Fibroblast of lung (primary cell): Measurements from ENCODE around the gene DENND5B. TPM values are rescaled to one million over a fixed set of nuclear protein-coding genes. Genes with fewer than 3 reads are reported as not detected.
"Not testable (repeated sequence)": the region's sequence is repeated elsewhere in the genome, so short reads cannot be mapped to it uniquely, and the experiment has no call there.

Experiments
- DNase-seq, 2 donors: peaks; one replicate each; pipeline versions ENCODE4 v3.0.0 to v3.0.0-alpha.2; 2010; ENCODE audit warnings: low read depth in 2 of 2
- H2AFZ ChIP-seq: 2 replicates; pipeline ENCODE4 v1.5.1; 2012; ENCODE audit warnings: low read length, control low read depth, inconsistent platforms
- H3K27ac ChIP-seq: 2 replicates; pipeline ENCODE4 v1.5.1; 2011; ENCODE audit warnings: low read length, control low read depth; ENCODE audit not compliant: insufficient read depth
- H3K27me3 ChIP-seq: 2 replicates; pipeline ENCODE4 v1.5.1; 2011; ENCODE audit warnings: mild to moderate bottlenecking, low read length; ENCODE audit not compliant: control insufficient read depth, insufficient read depth
- H3K36me3 ChIP-seq: 2 replicates; pipeline ENCODE4 v1.5.1; 2011; ENCODE audit warnings: low read length; ENCODE audit not compliant: control insufficient read depth, insufficient read depth
- H3K4me1 ChIP-seq: 2 replicates; pipeline ENCODE4 v1.5.1; 2011; ENCODE audit warnings: low read length; ENCODE audit not compliant: control insufficient read depth, insufficient read depth; ENCODE audit errors: extremely low read depth
- H3K4me2 ChIP-seq: 2 replicates; pipeline ENCODE4 v1.5.1; 2011; ENCODE audit warnings: low read length, control low read depth; ENCODE audit not compliant: insufficient read depth; ENCODE audit errors: extremely low read depth
- H3K4me3 ChIP-seq, 4 experiments: fragments of 200-600 bp in 1 of 4; sonication (generic) in 1 of 4; replicated peaks in 1 of 4; 2 replicates each; pipeline ENCODE4 v1.5.1; 2011 to 2016; ENCODE audit warnings: low read length in 4 of 4, low read depth in 3 of 4, mild to moderate bottlenecking in 3 of 4, control low read depth in 2 of 4, inconsistent platforms in 1 of 4, mixed read lengths in 1 of 4; ENCODE audit not compliant: insufficient read depth in 1 of 4; ENCODE audit errors: control extremely low read depth in 1 of 4
- H3K79me2 ChIP-seq: 2 replicates; pipeline ENCODE4 v1.5.1; 2012; ENCODE audit warnings: mild to moderate bottlenecking, low read length, inconsistent platforms; ENCODE audit not compliant: control insufficient read depth, insufficient read depth
- H3K9ac ChIP-seq: 2 replicates; pipeline ENCODE4 v1.5.1; 2011; ENCODE audit warnings: mild to moderate bottlenecking, low read length, control low read depth; ENCODE audit not compliant: insufficient read depth
- H3K9me3 ChIP-seq: 2 replicates; pipeline ENCODE4 v1.5.1; 2012; ENCODE audit warnings: low read depth, low read length; ENCODE audit not compliant: control insufficient read depth, insufficient read depth
- H4K20me1 ChIP-seq: 2 replicates; pipeline ENCODE4 v1.5.1; 2011; ENCODE audit warnings: low read length; ENCODE audit not compliant: control insufficient read depth, insufficient read depth; ENCODE audit errors: extremely low read depth
- EZH2 ChIP-seq: IDR thresholded peaks from 2 replicates; pipeline ENCODE4 v1.5.1; 2012; ENCODE audit warnings: low read length, control low read depth, mild to moderate bottlenecking; ENCODE audit errors: missing control alignments
- polyA plus RNA-seq, 2 donors: library from polyadenylated mRNA; depleted of rRNA in 1 of 2; stranded (reverse) in 1 of 2; unstranded in 1 of 2; fragments of >200 nt; gene quantifications; 2 replicates each; pipeline ENCODE4 v1.2.1, GENCODE V29; 2011 to 2012; ENCODE audit warnings: missing spikeins in 1 of 2
- total RNA-seq: library from RNA; depleted of rRNA; stranded (reverse); fragments of >200 nt; gene quantifications from 2 replicates; pipeline ENCODE4 v1.2.1, GENCODE V29; 2014
- TF ChIP-seq, protein P1 (sequence below), 2 donors: IDR thresholded peaks in 1 of 2; conservative IDR thresholded peaks in 1 of 2; 1 replicate in 1 of 2; 2 replicates in 1 of 2; pipeline ENCODE4 v1.5.1; 2011 to 2012; ENCODE audit warnings: low read length in 2 of 2, control low read depth in 1 of 2, inconsistent platforms in 1 of 2, low read depth in 1 of 2, mild to moderate bottlenecking in 1 of 2

The DENND5B gene
- total and polyA plus RNA-seq, 2 donors (not counting 1 experiment from before 2014, with no cell fraction given) = 5.3 to 6.9 TPM

DNA sequence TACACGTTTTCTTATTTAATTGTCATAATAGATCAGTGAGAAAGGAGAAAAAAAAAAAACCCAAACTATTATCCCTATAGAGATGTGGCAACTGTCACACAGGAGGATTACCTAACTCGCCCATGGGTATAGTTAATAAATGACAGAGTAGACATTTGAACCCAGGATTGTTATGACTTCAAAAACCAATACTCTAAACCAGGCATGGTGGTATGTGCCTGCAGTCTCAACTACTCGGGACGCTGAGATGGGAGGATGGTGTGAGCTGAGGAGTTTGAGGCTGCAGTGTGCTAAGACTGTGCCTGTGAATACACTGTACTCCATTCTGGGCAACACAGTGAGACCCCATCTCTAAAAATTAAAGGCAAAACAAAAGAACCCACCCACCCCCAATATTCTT is 114.5 kb downstream of the DENND5B start:
- H3K9ac ChIP-seq = no peak overlapping the region
- H3K4me2 ChIP-seq = no peak overlapping the region
- no peaks in the 10 kb centered on the region for H3K4me1 ChIP-seq
- no peaks in the 10 kb centered on the region for H3K36me3 ChIP-seq
- no peaks in the 10 kb centered on the region for H3K9me3 ChIP-seq
- H3K27ac ChIP-seq = no peak overlapping the region
- no peaks in the 10 kb centered on the region for H4K20me1 ChIP-seq
- no peak overlapping the region for H2AFZ ChIP-seq
- H3K79me2 ChIP-seq = no peaks in the 10 kb centered on the region
- TF ChIP-seq, protein P1, sequence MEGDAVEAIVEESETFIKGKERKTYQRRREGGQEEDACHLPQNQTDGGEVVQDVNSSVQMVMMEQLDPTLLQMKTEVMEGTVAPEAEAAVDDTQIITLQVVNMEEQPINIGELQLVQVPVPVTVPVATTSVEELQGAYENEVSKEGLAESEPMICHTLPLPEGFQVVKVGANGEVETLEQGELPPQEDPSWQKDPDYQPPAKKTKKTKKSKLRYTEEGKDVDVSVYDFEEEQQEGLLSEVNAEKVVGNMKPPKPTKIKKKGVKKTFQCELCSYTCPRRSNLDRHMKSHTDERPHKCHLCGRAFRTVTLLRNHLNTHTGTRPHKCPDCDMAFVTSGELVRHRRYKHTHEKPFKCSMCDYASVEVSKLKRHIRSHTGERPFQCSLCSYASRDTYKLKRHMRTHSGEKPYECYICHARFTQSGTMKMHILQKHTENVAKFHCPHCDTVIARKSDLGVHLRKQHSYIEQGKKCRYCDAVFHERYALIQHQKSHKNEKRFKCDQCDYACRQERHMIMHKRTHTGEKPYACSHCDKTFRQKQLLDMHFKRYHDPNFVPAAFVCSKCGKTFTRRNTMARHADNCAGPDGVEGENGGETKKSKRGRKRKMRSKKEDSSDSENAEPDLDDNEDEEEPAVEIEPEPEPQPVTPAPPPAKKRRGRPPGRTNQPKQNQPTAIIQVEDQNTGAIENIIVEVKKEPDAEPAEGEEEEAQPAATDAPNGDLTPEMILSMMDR (conservative IDR thresholded peaks at IDR 0.05 in 1 of 2, IDR thresholded peaks at IDR 0.05 in 1 of 2; ENCODE audit: low read depth in 1 of 2, low read length in 2 of 2) = no peak
- TF ChIP-seq EZH2 = no peak
- H3K27me3 ChIP-seq = no peaks in the 10 kb centered on the region
- DNase-seq = no peak
- no peak overlapping the region for H3K4me3 ChIP-seq

DNA sequence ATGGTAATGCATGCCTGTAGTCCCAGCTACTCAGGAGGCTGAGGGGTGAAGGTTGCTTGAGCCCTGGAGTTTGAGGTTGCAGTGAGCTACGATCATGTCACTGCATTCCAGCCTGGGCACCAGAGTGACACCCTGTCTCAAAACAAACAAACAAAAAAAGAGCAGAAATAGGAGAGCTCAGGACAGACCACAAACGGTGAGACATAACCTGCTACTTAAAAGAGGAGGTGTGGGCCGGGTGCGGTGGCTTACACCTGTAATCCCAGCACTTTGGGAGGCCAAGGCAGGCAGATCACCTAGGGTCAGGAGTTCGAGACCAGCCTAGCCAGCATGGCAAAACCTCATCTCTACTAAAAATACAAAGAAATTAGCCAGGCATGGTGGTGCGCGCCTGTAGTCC is 115.3 kb downstream of the DENND5B start:
- H3K9me3 ChIP-seq, H3K4me1 ChIP-seq: not testable (repeated sequence)

DNA sequence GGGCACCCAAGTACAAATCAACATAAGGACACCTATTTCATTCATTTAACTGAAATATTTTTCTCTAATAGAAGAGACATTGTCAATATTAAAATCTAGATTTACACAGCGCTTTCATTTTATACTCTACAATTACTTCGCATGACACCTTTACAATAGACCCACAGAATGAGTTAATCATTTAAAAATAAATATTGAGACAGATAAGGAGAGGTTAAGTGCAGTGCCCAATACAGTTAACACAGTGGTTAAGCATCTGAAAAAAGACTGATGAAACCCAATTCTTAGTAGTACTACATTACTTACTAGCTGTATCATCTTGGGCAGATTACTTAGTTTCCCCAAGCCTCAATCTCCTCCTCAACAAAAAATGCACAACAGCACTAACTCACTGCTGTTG is 116.2 kb downstream of the DENND5B start:
- H3K27ac ChIP-seq = no peak overlapping the region
- no peaks in the 10 kb centered on the region for H3K79me2 ChIP-seq
- peak in 1 of 2 donors; percentile 36 for DNase-seq
- no peaks in the 10 kb centered on the region for H3K27me3 ChIP-seq
- no peaks in the 10 kb centered on the region for H3K4me1 ChIP-seq
- H4K20me1 ChIP-seq = no peaks in the 10 kb centered on the region
- TF ChIP-seq, protein P1 (conservative IDR thresholded peaks at IDR 0.05 in 1 of 2, IDR thresholded peaks at IDR 0.05 in 1 of 2; ENCODE audit: low read depth in 1 of 2, low read length in 2 of 2) = no peak
- H3K36me3 ChIP-seq = no peaks in the 10 kb centered on the region
- no peak overlapping the region for H3K9ac ChIP-seq
- no peaks in the 10 kb centered on the region for H3K9me3 ChIP-seq
- no peak overlapping the region for H3K4me2 ChIP-seq
- no peak overlapping the region for H3K4me3 ChIP-seq
- no peak overlapping the region for H2AFZ ChIP-seq

More for the DNA sequence above, 115.3 kb downstream of the DENND5B start:
- H3K79me2 ChIP-seq, H2AFZ ChIP-seq, H4K20me1 ChIP-seq, H3K27me3 ChIP-seq, H3K4me2 ChIP-seq, DNase-seq, H3K36me3 ChIP-seq, H3K9ac ChIP-seq, H3K4me3 ChIP-seq, H3K27ac ChIP-seq: not testable (repeated sequence)
